Transverse colon (tissue), 4 donors: Measurements from ENCODE around the gene TVP23A. TPM values are rescaled to one million over a fixed set of nuclear protein-coding genes. Genes with fewer than 3 reads are reported as not detected.

ENCODE experiments used
- DNase-seq: peaks from one replicate; pipeline ENCODE4 v3.0.0-alpha.2; 2019
- H3K27ac ChIP-seq, 4 donors: fragments of 200-600 bp; sonication (generic); 2 replicates each; pipeline ENCODE4 v1.5.1; 2016 to 2018; ENCODE audit warnings: inconsistent platforms in 4 of 4
- H3K27me3 ChIP-seq: fragments of 200-600 bp; sonication (generic); 2 replicates; pipeline ENCODE4 v1.5.1; 2017; ENCODE audit warnings: inconsistent platforms
- H3K36me3 ChIP-seq, 4 donors: fragments of 200-600 bp; sonication (generic); 2 replicates each; pipeline ENCODE4 v1.5.1; 2017 to 2019; ENCODE audit warnings: inconsistent platforms in 4 of 4
- H3K4me1 ChIP-seq, 4 donors: fragments of 200-600 bp; sonication (generic); 2 replicates each; pipeline ENCODE4 v1.5.1; 2017 to 2020; ENCODE audit warnings: inconsistent platforms in 4 of 4
- H3K4me3 ChIP-seq, 4 donors: fragments of 200-600 bp; sonication (generic); 1 replicate in 1 of 4; 2 replicates in 3 of 4; pipeline versions ENCODE4 v1.5.1 to v1.6.1; 2017 to 2019; ENCODE audit warnings: inconsistent platforms in 4 of 4
- H3K9me3 ChIP-seq, 2 donors: fragments of 200-600 bp; sonication (generic); 2 replicates each; pipeline ENCODE4 v1.5.1; 2017 to 2019; ENCODE audit warnings: inconsistent platforms in 2 of 2
- EP300 ChIP-seq: sonication (generic); formaldehyde crosslinking; IDR thresholded peaks from one replicate; pipeline ENCODE4 v1.6.1; 2017; ENCODE audit warnings: antibody characterized with exemption, low read depth
- POLR2A ChIP-seq: fragments of 450-650 bp; IDR thresholded peaks from one replicate; pipeline ENCODE4 v1.6.1; 2016; ENCODE audit warnings: antibody characterized with exemption, mild to moderate bottlenecking, moderate library complexity
- POLR2AphosphoS5 ChIP-seq, 3 donors: sonication (generic); formaldehyde crosslinking; IDR thresholded peaks; one replicate each; pipeline ENCODE4 v1.6.1; 2016; ENCODE audit warnings: antibody characterized with exemption in 3 of 3
- WGBS, 2 donors: methylation state at CpG; one replicate each; pipeline ENCODE4 v1.1.5; 2018; ENCODE audit warnings: low coverage in 1 of 2; 5-methylcytosine and 5-hydroxymethylcytosine counted together
- in situ Hi-C, 4 donors: fragments of 200-750 bp; cut with MboI; loops; one replicate each; pipeline versions ENCODE4 v1.15.0 to v1.15.1; 2017; ENCODE audit warnings: low sequenced_read_pairs in 3 of 4, low pct_ligation_motif_present in 1 of 4, low pct_unique_long_range_greater_than_20kb in 1 of 4
- intact Hi-C: fragments of 100-400 bp; cut with DNase I; formaldehyde crosslinking; loops from one replicate; pipeline ENCODE4 v1.15.1; 2023; ENCODE audit warnings: low total_unique reads
- total RNA-seq, 4 donors: library from RNA; depleted of rRNA; stranded (reverse); fragments of >200 nt; gene quantifications; one replicate each; pipeline ENCODE4 v1.1.0, GENCODE V29; 2016
- TF ChIP-seq, protein P1 (sequence below), 5 experiments: fragments of 200-600 bp in 3 of 5; fragments of 450-650 bp in 2 of 5; sonication (generic) in 3 of 5; IDR thresholded peaks; 1 replicate in 2 of 5; 2 replicates in 3 of 5; pipeline ENCODE4 v1.5.1; 2016 to 2017; ENCODE audit warnings: antibody characterized with exemption in 5 of 5, inconsistent platforms in 3 of 5, mild to moderate bottlenecking in 2 of 5, moderate library complexity in 1 of 5

The TVP23A gene
- total RNA-seq, 4 donors from 2014 or later = 0.14 to 0.16 TPM; not detected in 2

DNA sequence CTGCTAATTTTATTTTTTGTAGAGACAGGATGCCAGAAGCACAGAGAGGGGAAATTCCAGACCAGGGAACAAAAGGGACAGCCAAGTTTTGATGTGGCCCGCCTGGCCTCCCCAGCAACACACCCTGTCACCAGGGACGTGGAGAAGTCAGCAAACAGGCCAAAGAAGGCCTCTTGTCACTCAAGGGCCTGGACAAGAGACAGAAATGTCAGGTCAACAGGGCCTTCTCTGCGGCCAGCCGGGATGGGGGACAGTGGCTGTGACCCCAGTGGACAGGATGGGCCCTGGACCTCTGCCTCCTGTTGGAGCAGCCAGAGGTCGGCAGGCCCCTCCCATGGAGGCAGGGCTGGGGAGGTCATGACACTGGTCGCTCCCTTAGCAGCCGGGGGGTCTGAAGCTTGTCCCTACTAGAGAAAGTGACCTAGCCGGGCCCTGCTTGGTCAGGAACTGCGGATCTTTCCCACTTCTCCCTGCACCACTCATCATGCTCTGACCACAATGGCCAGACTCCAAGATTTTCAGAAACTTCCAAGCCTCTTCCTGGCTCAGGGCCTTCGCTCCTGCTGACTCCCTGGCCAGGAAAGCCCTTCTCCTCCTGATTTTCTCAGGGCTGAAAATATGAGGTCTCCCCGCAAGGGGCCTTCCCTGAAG lies 9.2 kb upstream of the TVP23A start:
- H3K4me3 ChIP-seq = peak overlapping the region in 1 of 4 donors; percentile 13
- DNase-seq = peak; percentile 55
- peak overlapping the region; percentile 77 to 93 (median 84) for H3K27ac ChIP-seq
- H3K4me1 ChIP-seq = peaks cover 13 to 38% (median 21%) of the 10 kb centered on the region in 4 donors
- H3K27me3 ChIP-seq = no peaks in the 10 kb centered on the region
- no peaks in the 10 kb centered on the region for H3K36me3 ChIP-seq
- no peaks in the 10 kb centered on the region for H3K9me3 ChIP-seq
- TF ChIP-seq POLR2A (no peak), POLR2AphosphoS5 (IDR thresholded peaks at IDR 0.05) (peak in 1 of 3 donors; percentile 39)
- 56% methylated on average over 11 of the region's 11 CpGs; no CpG with 5 or more reads in 1 of the 2 donors for whole genome bisulfite sequencing, 2 donors
- intact Hi-C loops (loop anchor here (10.0 kb wide), 1 partner anchor 97 kb away; no protein-coding TSS in a partner anchor), in situ Hi-C loops (no loop called here)

DNA sequence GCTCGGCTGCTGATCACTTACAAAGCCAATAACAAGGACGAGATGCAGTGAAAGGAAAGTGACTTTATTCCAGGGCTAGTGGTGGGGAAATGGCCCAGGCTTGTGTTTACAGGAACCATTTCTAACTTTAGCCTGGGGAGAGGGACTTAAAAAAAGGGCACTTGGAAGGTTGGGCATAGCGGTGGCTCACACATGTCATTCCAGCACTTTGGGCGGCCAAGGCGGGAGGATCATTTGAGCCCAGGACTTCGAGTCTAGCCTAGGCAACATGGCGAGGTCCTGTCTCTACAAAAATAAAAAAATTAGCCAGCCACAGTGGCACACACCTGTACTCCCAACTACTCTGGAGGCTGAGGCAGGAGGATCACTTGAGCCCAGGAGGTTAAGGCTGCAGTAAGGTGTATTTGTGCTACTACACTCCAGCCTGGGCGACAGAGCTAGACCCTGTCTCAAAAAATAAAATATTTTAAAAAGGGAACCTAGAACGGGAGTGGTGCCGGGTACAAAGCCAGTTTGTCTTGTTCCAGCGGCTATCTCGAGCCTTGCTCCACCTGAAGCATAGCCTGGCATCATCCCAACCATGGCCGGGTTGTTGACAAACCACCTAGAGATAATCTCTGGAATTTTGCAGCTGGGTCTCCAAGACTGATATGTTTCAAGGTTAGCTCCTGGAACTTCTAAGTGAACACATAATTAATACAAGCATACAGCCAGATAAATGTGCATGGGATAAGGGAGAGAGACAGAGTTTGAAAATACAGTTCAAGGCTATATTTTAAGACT lies 5.7 kb upstream of the TVP23A start:
- Histone ChIP-seq H3K27me3 (no peaks in the 10 kb centered on the region), H3K4me1 (peaks cover 13 to 31% (median 20%) of the 10 kb centered on the region in 4 donors), H3K4me3 (no peak overlapping the region), H3K36me3 (no peaks in the 10 kb centered on the region), H3K9me3 (no peaks in the 10 kb centered on the region), H3K27ac (no peak overlapping the region)
- intact Hi-C loops (loop anchor here (10.0 kb wide), 1 partner anchor 100 kb away; no protein-coding TSS in a partner anchor), in situ Hi-C loops (no loop called here)
- DNase-seq = peak; percentile 25
- TF ChIP-seq EP300 (no peak), POLR2AphosphoS5 (IDR thresholded peaks at IDR 0.05) (no peak), POLR2A (no peak)
- TF ChIP-seq, protein P1, sequence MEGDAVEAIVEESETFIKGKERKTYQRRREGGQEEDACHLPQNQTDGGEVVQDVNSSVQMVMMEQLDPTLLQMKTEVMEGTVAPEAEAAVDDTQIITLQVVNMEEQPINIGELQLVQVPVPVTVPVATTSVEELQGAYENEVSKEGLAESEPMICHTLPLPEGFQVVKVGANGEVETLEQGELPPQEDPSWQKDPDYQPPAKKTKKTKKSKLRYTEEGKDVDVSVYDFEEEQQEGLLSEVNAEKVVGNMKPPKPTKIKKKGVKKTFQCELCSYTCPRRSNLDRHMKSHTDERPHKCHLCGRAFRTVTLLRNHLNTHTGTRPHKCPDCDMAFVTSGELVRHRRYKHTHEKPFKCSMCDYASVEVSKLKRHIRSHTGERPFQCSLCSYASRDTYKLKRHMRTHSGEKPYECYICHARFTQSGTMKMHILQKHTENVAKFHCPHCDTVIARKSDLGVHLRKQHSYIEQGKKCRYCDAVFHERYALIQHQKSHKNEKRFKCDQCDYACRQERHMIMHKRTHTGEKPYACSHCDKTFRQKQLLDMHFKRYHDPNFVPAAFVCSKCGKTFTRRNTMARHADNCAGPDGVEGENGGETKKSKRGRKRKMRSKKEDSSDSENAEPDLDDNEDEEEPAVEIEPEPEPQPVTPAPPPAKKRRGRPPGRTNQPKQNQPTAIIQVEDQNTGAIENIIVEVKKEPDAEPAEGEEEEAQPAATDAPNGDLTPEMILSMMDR (IDR thresholded peaks at IDR 0.05) = no peak
- WGBS, 2 donors = 70% methylated on average over 13 of the region's 13 CpGs; no CpG with 5 or more reads in 1 of the 2 donors

DNA sequence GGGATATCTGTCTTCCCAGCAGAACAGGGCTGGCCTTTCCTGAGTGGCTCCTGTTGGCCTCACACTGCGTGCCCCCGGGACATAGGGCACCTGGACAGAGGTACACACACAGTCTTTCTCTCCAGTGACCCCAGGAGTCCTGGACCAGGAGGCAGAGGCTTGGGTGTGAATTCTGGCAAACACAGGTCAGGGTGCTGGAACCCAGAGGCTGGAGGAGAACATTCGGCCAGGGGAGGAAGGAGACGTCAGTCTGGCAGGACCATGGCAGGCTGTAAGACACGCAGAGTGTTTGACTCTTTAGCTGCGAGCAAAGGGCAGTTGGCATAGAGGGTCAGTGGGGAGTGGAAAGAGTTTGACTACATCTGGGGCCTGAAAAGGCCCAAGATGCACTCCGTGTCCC lies 4.1 kb upstream of the TVP23A start:
- no peak for TF ChIP-seq EP300
- no peak for TF ChIP-seq POLR2AphosphoS5 (IDR thresholded peaks at IDR 0.05)
- TF ChIP-seq, protein P1 (IDR thresholded peaks at IDR 0.05) = no peak
- TF ChIP-seq POLR2A = no peak
- no peak for DNase-seq
- no peaks in the 10 kb centered on the region for H3K36me3 ChIP-seq
- WGBS, 2 donors = 97% methylated on average over 7 of the region's 7 CpGs; no CpG with 5 or more reads in 1 of the 2 donors
- H3K9me3 ChIP-seq = no peaks in the 10 kb centered on the region
- peaks cover 11% of the 10 kb centered on the region for H3K27me3 ChIP-seq
- in situ Hi-C loops = no loop called here
- intact Hi-C loops = loop anchor here (10.0 kb wide), 1 partner anchor 102 kb away; no protein-coding TSS in a partner anchor
- H3K4me3 ChIP-seq = no peak overlapping the region
- H3K27ac ChIP-seq = no peak overlapping the region
- peaks cover 3 to 15% (median 5%) of the 10 kb centered on the region in 4 donors for H3K4me1 ChIP-seq

DNA sequence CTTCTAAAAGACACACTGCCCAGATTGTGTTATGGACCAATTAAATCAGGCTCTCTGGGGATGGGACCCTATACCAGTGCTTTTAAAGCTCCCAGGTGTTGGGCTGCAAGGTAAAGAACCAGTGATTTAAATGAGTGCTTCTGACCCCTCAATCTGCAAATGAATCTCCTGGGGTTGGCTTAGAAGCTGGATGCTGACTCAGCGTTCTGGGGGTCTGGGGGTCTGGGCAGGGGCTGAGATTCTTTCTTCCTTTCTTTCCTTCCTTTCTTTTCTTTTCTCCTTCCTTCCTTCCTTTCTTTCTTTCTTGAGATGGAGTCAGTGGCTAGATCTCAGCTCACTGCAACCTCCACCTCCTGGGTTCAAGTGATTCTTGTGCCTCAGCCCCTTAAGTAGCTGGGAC lies 2.0 kb upstream of the TVP23A start:
- H3K27me3 ChIP-seq = peaks cover 13% of the 10 kb centered on the region
- no peaks in the 10 kb centered on the region for H3K9me3 ChIP-seq
- in situ Hi-C loops (no loop called here), intact Hi-C loops (loop anchor here (10.0 kb wide), 1 partner anchor 104 kb away; no protein-coding TSS in a partner anchor)
- no peak overlapping the region for H3K27ac ChIP-seq
- H3K4me1 ChIP-seq = no peaks in the 10 kb centered on the region
- H3K4me3 ChIP-seq = no peak overlapping the region
- no peak for TF ChIP-seq POLR2AphosphoS5 (IDR thresholded peaks at IDR 0.05)
- no peak for TF ChIP-seq POLR2A
- TF ChIP-seq EP300 = no peak
- TF ChIP-seq, protein P1 (IDR thresholded peaks at IDR 0.05) = no peak
- WGBS, 2 donors = 45% methylated on average over 1 of the region's 1 CpG; no CpG with 5 or more reads in 1 of the 2 donors
- H3K36me3 ChIP-seq = no peaks in the 10 kb centered on the region
- DNase-seq = no peak
